CD4-positive, alpha-beta T cell (primary cell): ENCODE data around the gene STAT5B. TPM values are rescaled to one million over a fixed set of nuclear protein-coding genes. Genes with fewer than 3 reads are reported as not detected.

Experiments
- ATAC-seq: fragments of 200-7000 bp; cut with Tn5 transposase; one replicate; pipeline ENCODE4 v1.10.0; 2022; ENCODE audit warnings: mild to moderate bottlenecking; ENCODE audit not compliant: poor library complexity
- CTCF ChIA-PET: fragments of 350-600 bp; sonication (Branson Sonifier 250); formaldehyde crosslinking; loops from one replicate; lab custom pipeline; 2021; ENCODE audit warnings: antibody characterized with exemption, inconsistent platforms; lab: Charles Lee
- POLR2A ChIA-PET: fragments of 350-600 bp; sonication (Branson Sonifier 250); formaldehyde crosslinking; loops from one replicate; lab custom pipeline; 2021; ENCODE audit warnings: antibody characterized with exemption, inconsistent platforms; lab: Charles Lee
- DNase-seq, 14 experiments: peaks; one replicate each; pipeline ENCODE4 v3.0.0-alpha.2; 2013 to 2020; ENCODE audit warnings: mixed read lengths in 2 of 14
- H3K27ac ChIP-seq, 2 donors: one replicate each; pipeline versions ENCODE4 v1.5.1 to v1.7.0; 2013; ENCODE audit warnings: low read length in 2 of 2, low read depth in 1 of 2, mild to moderate bottlenecking in 1 of 2
- H3K27me3 ChIP-seq, 2 experiments: 1 replicate in 1 of 2; 2 replicates in 1 of 2; pipeline versions ENCODE4 v1.6.1 to v1.7.0; 2013; ENCODE audit warnings: low read length in 2 of 2, control low read depth in 1 of 2, mild to moderate bottlenecking in 1 of 2, moderate library complexity in 1 of 2; ENCODE audit not compliant: insufficient read depth in 2 of 2, control insufficient read depth in 1 of 2
- H3K36me3 ChIP-seq: one replicate; pipeline ENCODE4 v1.6.1; 2013; ENCODE audit warnings: low read length, control low read depth; ENCODE audit not compliant: insufficient read depth
- H3K4me1 ChIP-seq: one replicate; pipeline ENCODE4 v1.6.1; 2013; ENCODE audit warnings: low read length, control low read depth; ENCODE audit not compliant: insufficient read depth
- H3K4me3 ChIP-seq: one replicate; pipeline ENCODE4 v1.5.1; 2013; ENCODE audit warnings: mild to moderate bottlenecking, low read length, moderate library complexity
- H3K9me3 ChIP-seq, 2 experiments: 1 replicate in 1 of 2; 2 replicates in 1 of 2; pipeline versions ENCODE4 v1.6.1 to v1.7.0; 2013; ENCODE audit warnings: low read length in 2 of 2, mild to moderate bottlenecking in 2 of 2, control low read depth in 1 of 2, moderate library complexity in 1 of 2; ENCODE audit not compliant: control insufficient read depth in 1 of 2, insufficient read depth in 1 of 2
- H3K27ac Mint-ChIP-seq: one replicate; pipeline ENCODE4 v1.8.0; 2020; ENCODE audit warnings: mixed read lengths
- H3K27me3 Mint-ChIP-seq: one replicate; pipeline ENCODE4 v1.8.0; 2021; ENCODE audit warnings: mixed read lengths
- H3K36me3 Mint-ChIP-seq: one replicate; pipeline ENCODE4 v1.8.0; 2021; ENCODE audit warnings: low read depth, mixed read lengths
- H3K4me1 Mint-ChIP-seq: one replicate; pipeline ENCODE4 v1.8.0; 2021; ENCODE audit warnings: low read depth, mixed read lengths
- H3K4me3 Mint-ChIP-seq: one replicate; pipeline ENCODE4 v1.8.0; 2020; ENCODE audit warnings: mild to moderate bottlenecking, mixed read lengths
- H3K9me3 Mint-ChIP-seq: one replicate; pipeline ENCODE4 v1.8.0; 2020; ENCODE audit warnings: mixed read lengths
- CTCF ChIP-seq: fragments of 200-600 bp; IDR thresholded peaks from one replicate; pipeline ENCODE4 v1.8.0; 2022; ENCODE audit warnings: antibody characterized with exemption, mild to moderate bottlenecking
- intact Hi-C, 2 experiments: fragments of 100-400 bp; cut with DNase I in 1 of 2; cut with micrococcal nuclease in 1 of 2; formaldehyde crosslinking; loops; one replicate each; pipeline versions ENCODE4 v1.15.1 to v1.9.0; 2023 to 2025; cut with DNase I, micrococcal nuclease
- total RNA-seq, 174 experiments: library from RNA in 2 of 174; stranded (reverse) in 2 of 174; gene quantifications; one replicate each; pipeline ENCODE4 v1.2.3 and lab custom pipeline; 2021 to 2026

Gene STAT5B
- total RNA-seq, 2 experiments from 2014 or later = 99.4 to 104 TPM

- peak overlapping the region; percentile 92 for H3K4me3 Mint-ChIP-seq
- ATAC-seq (no peak), DNase-seq (no peak)
- Histone ChIP-seq H3K4me1 (peaks cover 56% of the 10 kb centered on the region), H3K36me3 (peaks cover 5% of the 10 kb centered on the region), H3K9me3 (no peaks in the 10 kb centered on the region), H3K4me3 (no peak overlapping the region), H3K27me3 (no peaks in the 10 kb centered on the region), H3K27ac (no peak overlapping the region)
- TF ChIP-seq CTCF = no peak
- H3K9me3 Mint-ChIP-seq = no peaks in the 10 kb centered on the region
- no peaks in the 10 kb centered on the region for H3K27me3 Mint-ChIP-seq
- ChIA-PET POLR2A (interaction anchor here (0.5 to 6.6 kb wide), 3 partner anchors 10 to 53 kb away, joined by 3 to 137 read pairs (median 136); partner anchors contain the start of gene STAT5B), CTCF (interaction anchor here (3.3 kb wide), 1 partner anchor 63 kb away, joined by 14 read pairs; no protein-coding TSS in a partner anchor)
- peaks cover 49% of the 10 kb centered on the region for H3K4me1 Mint-ChIP-seq
- H3K36me3 Mint-ChIP-seq = peaks cover 17% of the 10 kb centered on the region
- peak overlapping the region; percentile 95 for H3K27ac Mint-ChIP-seq
- intact Hi-C loops = no loop called here
Measured at GRCh38 chr17:42285346-42286050, 9.3 kb upstream of the STAT5B start.

GRCh38 chr17:42284566-42284965, 8.4 kb upstream of the STAT5B start:
- H3K9me3 ChIP-seq = no peaks in the 10 kb centered on the region
- H3K4me3 ChIP-seq = no peak overlapping the region
- ATAC-seq (no peak), DNase-seq (peak in 1 of 14 experiments; percentile 26)
- ChIA-PET POLR2A (interaction anchor here (6.6 kb wide), 1 partner anchor 9 kb away, joined by 136 read pairs; the partner anchor contains the start of gene STAT5B), CTCF (interaction anchor here (1.1 to 3.3 kb wide), 2 partner anchors 9 to 62 kb away, joined by 4 to 14 read pairs; no protein-coding TSS in a partner anchor)
- no peak overlapping the region for H3K27ac ChIP-seq
- H3K27me3 Mint-ChIP-seq = no peaks in the 10 kb centered on the region
- no peaks in the 10 kb centered on the region for H3K27me3 ChIP-seq
- no peak overlapping the region for H3K27ac Mint-ChIP-seq
- H3K36me3 ChIP-seq = no peaks in the 10 kb centered on the region
- H3K9me3 Mint-ChIP-seq = no peaks in the 10 kb centered on the region
- intact Hi-C loops = no loop called here
- H3K36me3 Mint-ChIP-seq = peaks cover 10% of the 10 kb centered on the region
- no peak overlapping the region for H3K4me3 Mint-ChIP-seq
- peaks cover 46% of the 10 kb centered on the region for H3K4me1 ChIP-seq
- TF ChIP-seq CTCF = no peak
- H3K4me1 Mint-ChIP-seq = peaks cover 39% of the 10 kb centered on the region

GRCh38 chr17:42284024-42284369, 7.8 kb upstream of the STAT5B start:
- no peak for DNase-seq
- no peaks in the 10 kb centered on the region for H3K36me3 ChIP-seq
- Mint-ChIP-seq H3K4me1 (peaks cover 34% of the 10 kb centered on the region), H3K9me3 (no peaks in the 10 kb centered on the region), H3K4me3 (no peak overlapping the region), H3K27ac (no peak overlapping the region), H3K27me3 (no peaks in the 10 kb centered on the region), H3K36me3 (peaks cover 8% of the 10 kb centered on the region)
- no peak overlapping the region for H3K4me3 ChIP-seq
- peaks cover 41% of the 10 kb centered on the region for H3K4me1 ChIP-seq
- intact Hi-C loops = no loop called here
- H3K9me3 ChIP-seq = no peaks in the 10 kb centered on the region
- CTCF ChIA-PET = interaction anchor here (1.1 kb wide), 1 partner anchor 9 kb away, joined by 4 read pairs; no protein-coding TSS in a partner anchor
- TF ChIP-seq CTCF = no peak
- H3K27ac ChIP-seq = no peak overlapping the region
- POLR2A ChIA-PET = no interaction called here
- ATAC-seq = no peak
- no peaks in the 10 kb centered on the region for H3K27me3 ChIP-seq
